NOMO-1 (cell line): ENCODE measurements around the gene NBEAL2.
A peak's percentile ranks its signal among the peaks of the same experiment; 100 is the strongest.

Experiments
- DNase-seq, 2 experiments: peaks; one replicate each; lab custom pipeline; 2025; ENCODE audit not compliant: unreplicated experiment in 2 of 2; lab: John Stamatoyannopoulos, UW

NBEAL2 gene

DNA sequence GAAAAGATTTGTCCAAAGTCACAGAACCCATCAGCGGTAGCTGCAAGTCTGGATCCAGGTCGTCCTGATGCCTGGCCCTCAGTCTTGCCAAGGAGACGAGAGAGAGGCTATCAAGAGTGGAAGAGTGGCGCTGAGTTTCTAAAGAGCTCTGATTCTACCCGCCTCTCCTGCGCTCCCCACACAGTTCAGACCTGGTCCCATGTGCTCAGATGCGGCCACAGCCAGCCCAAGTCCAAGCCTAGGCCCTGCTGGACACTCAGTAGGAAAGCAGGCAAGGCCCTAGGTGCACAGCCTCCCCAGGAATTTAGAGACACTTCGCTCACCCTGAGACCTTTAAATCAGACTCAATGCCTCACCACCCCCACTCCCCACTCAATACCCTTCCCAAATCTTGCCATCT lies 35.3 kb upstream of the NBEAL2 start:
- no peak for DNase-seq

DNA sequence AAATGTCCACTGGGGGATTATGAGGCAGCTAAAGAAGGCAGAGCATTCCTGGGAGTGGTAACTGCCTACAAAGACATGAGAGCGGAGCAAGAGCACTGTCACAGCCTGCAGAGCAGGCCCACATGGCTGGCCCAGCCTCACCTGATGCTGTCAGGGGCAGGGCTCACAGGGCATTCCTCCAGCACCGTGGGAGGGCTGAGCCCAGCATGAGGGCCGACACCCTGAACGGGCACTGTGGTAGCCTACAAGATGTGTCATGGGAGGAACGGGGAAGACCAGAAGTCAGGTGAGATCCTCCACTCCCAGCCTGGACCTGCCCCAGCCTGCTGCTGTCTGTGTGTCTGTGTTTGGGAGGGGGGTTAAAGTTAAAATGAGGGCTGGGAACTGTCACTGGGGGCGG lies 33.0 kb upstream of the NBEAL2 start:
- DNase-seq, result no peak

DNA sequence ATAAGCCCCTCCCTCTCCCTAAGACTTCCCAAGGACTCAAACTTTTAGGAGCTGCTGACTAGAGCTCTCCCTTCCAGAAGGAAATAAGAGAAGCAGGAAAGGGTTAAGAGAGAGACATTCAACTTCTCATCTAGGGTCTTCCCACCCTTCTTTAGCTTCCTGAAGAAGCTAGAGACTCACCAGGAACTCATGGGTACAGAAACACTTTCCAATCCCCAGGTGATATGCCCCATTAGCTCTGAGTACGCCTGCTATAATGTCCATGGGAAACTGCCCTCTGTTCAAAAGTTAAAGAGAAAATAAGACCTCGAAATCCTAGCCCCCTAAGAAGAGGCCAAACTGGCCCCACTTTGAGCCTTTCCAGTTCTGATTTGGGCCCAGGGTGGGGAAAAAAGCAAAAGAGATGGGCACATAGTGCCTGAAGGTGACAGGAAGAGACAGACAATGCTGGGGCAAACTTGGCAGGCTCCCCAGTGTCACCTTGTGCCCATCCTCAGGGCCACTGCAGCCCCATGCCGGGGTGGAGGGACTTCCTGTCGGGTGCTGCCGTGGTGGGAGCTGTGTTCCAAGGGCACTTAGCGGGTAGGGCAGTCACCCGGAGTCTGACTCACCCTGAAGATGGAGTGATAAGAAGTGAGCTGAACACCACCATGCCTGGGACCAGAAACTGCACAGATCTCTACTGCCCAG lies 32.5 kb upstream of the NBEAL2 start:
- no peak for DNase-seq

DNA sequence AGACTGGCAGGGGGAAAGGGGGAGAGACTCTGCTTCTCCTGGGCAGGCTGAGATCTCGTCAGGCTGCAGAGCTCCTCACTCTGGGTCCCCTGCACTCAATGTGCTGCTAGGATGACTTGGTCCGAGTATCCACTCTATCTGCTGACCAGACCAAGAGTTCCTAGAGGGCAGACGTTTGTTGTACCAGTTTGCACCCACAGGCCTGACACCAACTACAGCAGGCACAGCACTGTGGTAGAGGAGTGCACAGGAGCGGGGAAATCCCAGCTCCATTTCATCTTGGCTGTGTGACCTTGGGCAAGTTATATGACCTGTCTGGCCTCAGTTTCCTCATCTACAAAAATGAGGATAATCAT lies 31.9 kb upstream of the NBEAL2 start:
- DNase-seq, result no peak

DNA sequence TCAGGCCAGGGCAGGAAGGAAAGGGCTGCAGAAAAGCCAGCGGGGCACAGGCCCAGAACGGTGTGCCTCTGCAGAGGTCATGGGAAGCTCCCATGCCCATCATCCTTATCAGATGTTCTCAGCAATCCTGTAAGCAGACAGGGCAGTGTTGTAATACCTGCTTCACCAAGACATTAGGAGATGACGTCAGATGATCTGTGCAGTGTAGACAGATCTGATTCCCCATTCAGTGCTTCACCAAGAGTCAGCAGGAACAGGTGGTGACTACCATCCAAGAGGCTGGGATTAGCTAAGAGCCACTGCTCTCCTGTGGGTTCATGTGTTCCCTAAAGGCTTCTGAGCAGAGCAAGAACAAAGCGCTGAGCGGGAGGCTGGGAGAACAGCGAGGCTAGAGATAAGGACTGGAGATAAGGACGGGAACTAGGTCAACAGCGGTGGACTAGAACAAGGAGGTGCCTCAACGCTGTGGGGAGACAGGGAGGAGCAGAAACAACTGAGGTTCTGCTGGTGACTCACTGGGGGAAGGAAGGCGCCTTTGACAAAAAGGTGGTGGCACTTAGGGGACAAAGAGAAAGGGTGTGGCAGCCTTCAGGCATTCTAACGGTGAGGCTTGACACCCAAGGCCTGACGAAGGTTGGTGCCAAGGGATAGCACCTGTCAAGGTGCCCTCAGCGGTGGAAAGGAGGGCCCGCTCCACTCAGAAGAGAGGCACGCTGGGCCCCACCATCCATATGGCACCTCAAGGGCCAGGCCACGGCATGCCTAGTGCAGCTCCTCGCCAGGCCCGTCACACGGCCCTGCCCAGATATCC lies 31.3 kb upstream of the NBEAL2 start:
- peak; percentile 26 to 61 for DNase-seq

DNA sequence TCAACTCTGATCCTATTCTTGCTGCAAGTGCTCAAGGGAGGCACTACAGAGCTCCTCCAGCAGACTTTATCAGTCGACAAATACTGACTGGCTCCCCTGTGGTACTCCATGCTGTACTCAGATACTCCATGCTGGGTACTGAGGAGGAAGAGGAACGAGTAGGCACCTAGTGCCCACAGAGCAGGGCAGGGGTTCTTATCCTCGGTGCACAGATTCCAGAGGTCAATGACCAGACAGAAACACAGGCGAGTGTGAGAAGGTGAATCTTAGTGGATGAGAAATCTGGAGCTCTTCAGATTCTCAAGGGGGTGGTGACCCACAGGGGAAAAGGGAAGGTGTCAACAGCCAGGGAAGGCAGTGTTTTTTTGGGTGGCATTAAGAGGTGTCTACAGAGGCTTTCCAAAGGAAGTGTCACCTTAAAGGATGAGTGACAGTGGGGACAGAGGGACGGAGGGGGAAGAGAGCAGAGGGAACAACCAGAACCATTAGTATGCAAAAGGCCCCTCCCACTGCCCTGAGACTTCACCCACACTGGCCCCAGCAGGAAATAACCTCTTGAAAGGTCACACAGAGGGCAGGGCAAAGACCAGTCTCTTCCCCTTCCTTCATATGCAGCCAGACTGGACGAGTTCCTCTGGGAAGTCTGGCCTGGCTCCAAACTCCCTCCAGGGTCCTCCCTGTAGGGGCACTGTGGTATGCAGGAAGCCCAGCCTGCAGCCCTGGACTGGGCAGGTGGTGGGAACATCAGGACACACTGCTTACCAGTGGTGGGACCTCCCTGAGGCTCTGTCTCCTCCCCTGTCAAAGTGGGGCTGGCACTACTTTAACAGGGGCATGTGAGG lies 30.4 kb upstream of the NBEAL2 start:
- peak; percentile 15 to 48 for DNase-seq

DNA sequence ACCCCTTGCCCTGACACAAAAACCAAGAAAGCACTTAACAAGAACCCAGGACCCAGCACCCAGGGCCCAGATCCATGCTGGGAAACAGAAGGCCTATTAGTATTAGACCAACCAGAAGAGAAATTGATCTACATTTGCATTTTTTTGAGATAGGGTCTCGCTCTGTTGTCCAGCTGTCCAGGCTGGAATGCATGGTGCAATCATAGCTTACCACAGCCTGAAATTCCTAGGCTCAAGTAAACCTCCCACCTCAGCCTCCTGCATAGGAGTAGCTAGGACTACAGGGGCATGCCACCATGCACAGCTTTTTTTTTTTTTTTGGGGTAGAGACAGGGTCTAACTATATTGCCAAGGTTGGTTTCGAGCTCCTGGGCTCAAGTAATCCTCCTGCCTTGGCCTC lies 29.3 kb upstream of the NBEAL2 start:
- no peak for DNase-seq

DNA sequence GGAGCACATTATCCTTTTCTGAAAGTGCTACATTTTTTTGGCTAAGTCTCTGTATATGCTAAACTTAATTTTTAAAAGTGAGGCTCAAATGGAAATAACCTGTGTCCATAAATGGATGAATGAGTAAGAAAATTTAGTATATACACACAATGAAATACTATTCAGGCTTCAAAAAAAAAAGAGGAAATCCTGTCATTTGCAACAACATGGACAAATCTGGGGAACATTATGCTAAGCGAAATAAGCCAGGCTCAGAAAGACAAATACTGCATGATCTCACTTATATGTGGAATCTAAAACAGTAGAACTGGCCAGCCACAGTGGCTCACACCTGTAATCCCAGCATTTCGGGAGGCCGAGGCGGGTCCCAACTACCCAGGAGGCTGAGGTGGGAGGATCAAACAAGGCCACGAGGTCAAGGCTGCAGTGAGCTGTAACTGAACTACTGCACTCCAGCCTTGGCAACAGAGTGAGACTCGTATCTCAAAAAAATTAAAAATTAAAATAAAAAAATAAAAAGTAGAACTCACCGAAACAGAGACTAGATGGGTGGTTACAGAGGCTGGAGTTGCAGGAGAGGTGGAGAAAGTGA lies 28.7 kb upstream of the NBEAL2 start:
- DNase-seq, result no peak

DNA sequence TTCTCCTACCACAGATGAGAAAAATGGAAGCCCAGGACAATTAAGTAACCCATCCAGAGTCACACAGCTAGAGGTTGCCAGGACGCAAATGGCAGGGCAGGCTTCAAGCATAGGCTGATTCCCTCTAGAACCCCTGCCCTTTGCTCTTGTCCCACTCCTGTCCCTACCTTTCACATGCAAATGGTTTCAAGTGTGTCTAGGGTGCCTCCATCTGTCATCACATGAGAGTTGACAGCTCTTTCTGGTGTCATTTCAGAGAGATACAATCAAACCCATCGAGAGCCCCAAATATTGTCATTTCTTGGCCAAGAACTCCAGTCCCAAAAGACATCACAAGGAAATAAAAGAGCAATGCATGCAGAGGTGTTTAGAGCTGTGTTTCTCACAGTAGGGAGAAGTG lies 26.7 kb upstream of the NBEAL2 start:
- DNase-seq, result no peak

DNA sequence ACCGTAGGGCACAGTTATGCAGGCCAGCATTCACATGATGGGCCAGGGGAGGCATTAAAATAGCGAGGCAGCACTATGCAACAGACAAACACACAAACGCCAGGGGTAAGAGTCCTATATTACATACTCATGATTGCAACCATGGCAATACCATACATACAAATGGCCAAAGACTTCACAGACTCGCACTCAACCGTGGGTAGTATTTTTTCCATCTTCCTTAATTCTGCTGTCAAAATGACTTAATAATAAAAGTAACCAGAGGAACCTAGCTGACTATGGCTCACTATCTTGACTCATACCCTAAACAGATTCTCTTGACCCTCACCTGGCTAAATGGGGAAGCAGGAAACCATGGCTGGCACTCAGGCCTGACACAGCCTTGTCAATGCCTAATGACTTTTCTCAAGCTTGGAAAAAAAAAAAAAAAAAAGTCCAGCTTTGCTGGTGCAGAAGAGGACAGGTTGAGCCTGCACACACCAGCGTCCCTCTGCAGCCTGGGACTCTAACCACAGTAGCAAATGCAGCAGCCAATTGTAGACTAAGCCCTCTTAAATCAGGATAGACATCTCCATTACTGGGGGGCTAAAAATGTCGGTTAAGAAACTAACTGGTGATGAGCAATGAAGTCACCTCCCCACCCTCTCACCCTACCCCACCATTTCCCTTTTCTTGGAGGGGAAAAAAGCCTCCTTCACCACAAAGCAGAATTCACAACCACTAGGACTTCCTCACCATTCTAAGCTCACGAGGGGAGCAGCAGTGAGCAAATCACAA lies 26.0 kb upstream of the NBEAL2 start:
- DNase-seq, result peak; percentile 79 to 92

DNA sequence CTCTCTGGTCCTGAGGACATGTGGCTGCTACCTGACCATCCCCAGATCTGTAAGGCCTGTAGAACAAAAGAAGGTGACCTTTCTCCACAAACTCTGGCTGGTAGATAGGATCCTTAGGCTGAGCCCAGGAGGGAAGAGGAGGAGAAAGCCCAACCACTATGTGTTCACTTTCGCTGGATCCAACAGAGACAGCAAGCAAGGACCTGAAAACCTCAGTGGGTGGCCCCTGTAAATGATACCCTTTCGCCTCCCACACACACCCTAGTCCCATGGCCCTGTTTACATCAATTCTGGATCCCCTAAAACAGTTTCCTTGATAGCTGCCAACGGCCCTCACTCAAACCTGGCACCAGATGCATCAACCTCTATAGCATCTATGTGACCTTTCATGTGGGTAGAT lies 25.3 kb upstream of the NBEAL2 start:
- no peak for DNase-seq

DNA sequence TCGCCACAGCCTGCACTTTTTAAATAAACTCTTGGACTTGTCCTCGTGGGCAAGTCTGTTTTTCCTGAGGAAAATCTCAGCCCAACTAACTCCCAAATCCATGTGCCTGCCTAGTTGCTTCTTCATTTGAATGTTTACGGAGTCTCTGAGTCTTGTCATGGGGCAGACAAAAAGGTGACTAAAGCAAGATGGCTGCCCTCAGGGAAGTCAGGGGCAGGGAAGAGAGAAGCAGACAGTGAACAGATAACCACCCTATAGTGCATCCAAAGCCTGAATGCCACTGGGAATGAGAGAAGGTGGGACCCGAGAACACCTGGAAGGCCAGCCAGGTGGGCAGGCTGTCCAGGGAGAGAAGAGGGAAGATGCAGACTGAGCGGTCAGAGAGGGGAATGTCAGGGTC lies 24.3 kb upstream of the NBEAL2 start:
- DNase-seq, result no peak

DNA sequence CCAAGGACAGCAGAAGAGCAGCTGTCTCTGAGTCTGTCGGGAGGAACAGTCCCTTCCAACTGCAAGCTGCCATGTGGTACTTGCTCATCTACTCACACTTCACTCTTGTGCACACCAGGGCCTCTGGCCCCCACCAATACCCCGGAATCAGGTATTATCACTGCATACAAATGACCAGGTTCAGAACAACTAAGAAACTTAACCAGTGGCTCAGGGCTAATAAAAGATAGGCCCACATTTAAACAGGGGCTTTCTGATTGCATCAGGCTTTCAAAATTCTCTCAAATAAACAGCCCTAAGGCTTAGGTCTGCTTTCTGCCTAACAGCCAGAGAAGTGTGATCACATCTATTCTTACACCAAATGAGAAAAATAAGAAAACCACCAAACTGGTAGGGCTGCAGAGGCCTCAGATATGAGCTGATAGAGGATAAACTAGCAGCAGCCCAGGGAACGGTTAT lies 23.6 kb upstream of the NBEAL2 start:
- no peak for DNase-seq

DNA sequence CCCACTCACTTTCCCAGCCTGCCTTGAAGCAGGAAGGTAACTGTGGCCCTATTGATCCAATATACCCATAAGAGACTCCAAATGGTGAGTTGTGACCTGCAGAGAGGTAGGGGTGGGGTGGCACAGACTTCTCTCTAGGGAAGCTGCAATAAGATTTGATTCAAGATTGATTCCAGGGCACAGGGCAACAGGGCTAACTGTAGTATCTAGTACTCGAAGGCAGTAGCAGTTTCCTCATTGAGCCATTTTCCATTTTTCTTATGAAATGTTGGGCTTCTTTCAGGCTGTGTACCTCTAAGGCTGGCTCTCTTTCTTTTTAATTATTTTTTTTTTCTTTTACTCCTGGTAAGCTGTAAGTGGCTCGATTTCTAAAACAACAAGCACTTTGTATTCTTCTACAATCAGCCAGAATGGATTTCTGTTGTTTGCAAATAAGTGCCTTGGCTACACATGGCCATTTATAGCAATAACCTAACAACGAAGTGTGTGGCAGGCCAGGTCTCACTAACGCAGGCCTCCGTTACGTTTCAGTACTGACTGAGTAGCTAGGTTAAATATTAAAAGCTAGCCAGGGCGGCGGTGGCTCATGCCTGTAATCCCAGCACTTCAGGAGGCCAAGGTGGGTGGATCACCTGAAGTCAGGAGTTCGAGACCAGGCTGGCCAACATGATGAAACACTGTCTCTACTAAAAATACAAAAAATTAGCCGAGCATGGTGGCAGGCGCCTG lies 22.2 kb upstream of the NBEAL2 start:
- peak in 1 of 2 experiments; percentile 11 for DNase-seq

DNA sequence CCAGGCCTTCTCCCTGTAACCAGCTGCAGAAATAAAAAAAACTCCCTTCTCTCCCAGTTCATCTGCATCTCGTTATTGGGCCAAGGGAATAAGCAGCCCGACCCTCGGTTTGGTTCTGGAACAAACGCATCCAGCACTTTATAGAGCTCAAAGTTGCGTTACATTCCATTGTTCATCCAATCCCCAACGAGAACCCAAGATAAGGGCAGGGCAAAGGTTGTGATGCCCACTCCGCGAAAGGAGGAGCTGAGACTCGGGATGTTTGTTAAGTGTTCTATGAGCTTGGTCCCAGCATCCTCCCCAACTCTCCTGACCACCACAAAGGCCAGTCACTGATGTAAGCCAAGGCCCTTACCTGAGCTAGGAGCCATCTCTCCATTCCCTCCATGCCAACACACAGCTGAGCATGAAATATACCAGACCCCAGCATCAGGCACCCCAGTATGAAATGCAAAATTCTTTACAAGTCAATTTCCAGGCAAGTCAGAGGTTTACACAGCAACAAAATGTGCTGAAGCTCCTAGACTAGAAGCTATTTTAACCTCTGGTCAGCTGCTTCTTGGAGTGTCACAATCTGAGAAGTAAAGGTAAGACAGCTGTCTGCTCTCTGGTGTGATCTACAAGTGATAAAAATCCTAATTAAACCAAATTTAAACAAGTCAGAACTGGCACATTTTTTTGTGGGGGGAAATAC lies 20.9 kb upstream of the NBEAL2 start:
- no peak for DNase-seq

DNA sequence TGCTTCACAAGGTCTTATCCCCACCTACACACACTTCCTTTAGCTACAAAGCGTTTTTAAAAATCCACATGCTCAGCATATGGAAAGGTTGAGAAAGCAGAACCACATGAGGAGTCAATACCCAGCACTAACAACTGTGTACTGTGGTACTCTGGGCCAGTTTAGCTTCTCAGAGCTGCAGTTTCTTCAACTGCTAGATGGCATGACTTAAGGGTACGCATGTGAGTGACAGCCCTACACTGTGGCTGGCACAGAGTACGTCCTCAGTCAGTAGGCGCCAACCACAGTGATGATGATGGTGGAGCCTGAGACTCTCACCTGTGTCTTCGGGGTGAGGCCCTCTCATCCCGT lies 20.3 kb upstream of the NBEAL2 start:
- DNase-seq, result peak in 1 of 2 experiments; percentile 13

DNA sequence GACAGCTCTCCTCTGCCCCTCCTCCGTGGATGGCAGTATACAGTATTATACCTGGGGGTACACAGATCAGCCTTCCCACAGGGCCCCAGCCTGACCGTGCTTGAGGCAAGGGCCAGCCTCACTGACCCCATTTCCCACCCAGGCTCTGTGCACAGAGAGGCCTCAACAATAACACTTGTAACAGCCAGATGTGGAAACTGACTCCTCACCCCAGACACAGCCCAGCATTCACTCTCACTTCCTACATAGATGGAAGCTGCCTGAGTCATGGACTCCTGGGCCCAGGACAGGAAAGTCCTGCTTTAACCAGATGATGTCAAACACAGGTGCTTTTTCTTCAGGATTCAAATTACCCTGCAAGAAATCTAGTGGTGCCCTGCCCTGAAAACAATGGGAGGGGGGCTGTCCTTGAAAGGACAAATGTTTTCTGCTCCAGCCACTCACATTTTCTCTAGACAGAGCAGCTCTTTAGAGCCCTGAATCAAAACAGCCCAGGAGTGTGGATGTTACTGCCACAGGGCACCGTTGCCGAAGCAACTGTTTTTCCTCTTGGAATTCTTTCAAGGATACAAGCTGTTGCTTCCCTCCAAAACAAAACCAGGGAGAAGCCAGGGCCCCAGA lies 19.3 kb upstream of the NBEAL2 start:
- peak; percentile 41 to 50 for DNase-seq

DNA sequence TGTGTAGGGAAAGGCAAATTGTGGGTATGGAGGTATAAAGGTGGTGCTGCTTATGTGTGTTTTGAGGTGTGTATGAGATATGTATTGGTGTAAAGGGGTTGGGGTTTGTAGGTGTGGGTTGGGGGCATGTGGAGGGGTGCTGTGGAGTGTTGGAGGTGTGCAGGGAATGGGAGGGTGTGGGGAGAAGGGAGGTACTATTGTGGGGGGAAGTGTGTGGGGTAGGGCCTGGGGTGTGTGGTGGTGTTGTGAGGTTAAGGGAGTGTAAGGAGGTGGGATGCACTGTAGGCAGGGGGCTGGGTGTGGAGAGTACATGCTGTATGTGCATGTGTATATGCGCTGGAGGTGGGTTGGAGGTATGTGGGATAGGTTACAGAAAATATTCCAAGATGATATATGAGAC lies 18.6 kb upstream of the NBEAL2 start:
- no peak for DNase-seq

DNA sequence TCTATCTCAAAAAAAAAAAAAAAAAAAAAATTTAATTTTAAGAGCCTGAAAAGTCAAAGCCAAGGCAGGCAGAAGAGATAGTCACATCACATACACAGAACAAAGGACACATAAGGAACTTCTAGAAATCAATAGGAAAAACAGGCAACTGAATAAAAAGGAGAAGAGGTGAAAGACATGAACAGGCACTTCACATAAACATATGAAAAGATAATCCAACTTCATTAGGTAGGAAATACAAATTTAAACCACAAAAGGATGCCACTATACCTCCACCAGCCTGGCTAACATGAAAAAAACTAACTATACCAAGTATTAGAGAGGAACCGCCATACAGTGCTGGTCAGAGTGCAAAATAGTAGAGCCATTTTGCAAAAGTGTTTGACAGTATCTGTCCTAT lies 17.0 kb upstream of the NBEAL2 start:
- DNase-seq, result no peak
